Activated naive CD8-positive, alpha-beta T cell (primary cell): ENCODE results near the gene MTG2.
A peak's percentile ranks its signal among the peaks of the same experiment; 100 is the strongest.

ENCODE experiments used
- H3K27ac Mint-ChIP-seq: one replicate; pipeline ENCODE4 v1.8.0; 2021; ENCODE audit warnings: mixed read lengths
- H3K27me3 Mint-ChIP-seq: one replicate; pipeline ENCODE4 v1.8.0; 2021; ENCODE audit warnings: mixed read lengths
- H3K36me3 Mint-ChIP-seq: one replicate; pipeline ENCODE4 v1.8.0; 2021; ENCODE audit warnings: mixed read lengths
- H3K4me1 Mint-ChIP-seq: one replicate; pipeline ENCODE4 v1.8.0; 2021; ENCODE audit warnings: low read depth, mixed read lengths
- H3K4me3 Mint-ChIP-seq: one replicate; pipeline ENCODE4 v1.8.0; 2021; ENCODE audit warnings: mild to moderate bottlenecking, mixed read lengths
- H3K9me3 Mint-ChIP-seq: one replicate; pipeline ENCODE4 v1.8.0; 2021; ENCODE audit warnings: low read depth, mixed read lengths

MTG2 gene

DNA sequence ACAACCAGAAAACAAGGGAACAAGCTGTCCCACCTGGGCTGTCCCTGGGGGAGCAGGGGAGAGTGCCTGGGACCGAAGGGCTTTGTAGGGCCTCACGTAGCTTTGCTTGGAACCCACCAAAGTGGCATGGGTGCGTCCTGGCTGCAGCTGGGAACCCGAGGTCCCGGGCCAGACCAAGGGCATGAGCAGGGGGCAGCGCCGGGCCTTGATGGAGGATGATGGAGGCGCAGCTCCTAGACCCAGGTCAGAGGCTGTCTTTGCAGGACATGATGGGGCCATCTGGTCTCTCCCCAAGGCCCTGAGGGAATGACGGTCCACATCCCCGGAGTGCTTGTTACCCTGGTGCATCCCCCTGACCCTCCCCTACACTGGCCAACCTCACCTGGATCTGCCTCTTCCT is 47.9 kb downstream of the MTG2 start:
- Mint-ChIP-seq H3K4me1 (no peaks in the 10 kb centered on the region), H3K27me3 (peaks cover 3% of the 10 kb centered on the region), H3K27ac (no peak overlapping the region), H3K9me3 (no peaks in the 10 kb centered on the region), H3K4me3 (no peak overlapping the region), H3K36me3 (no peaks in the 10 kb centered on the region)

- H3K4me1 Mint-ChIP-seq = no peaks in the 10 kb centered on the region
Observed at GRCh38 chr20:62231292-62231691, 48.5 kb downstream of the MTG2 start.

GRCh38 chr20:62232194-62232593 is 49.4 kb downstream of the MTG2 start:
- H3K4me3 Mint-ChIP-seq = no peak overlapping the region
- H3K27me3 Mint-ChIP-seq = peaks cover 3% of the 10 kb centered on the region
- H3K4me1 Mint-ChIP-seq = no peaks in the 10 kb centered on the region
- H3K27ac Mint-ChIP-seq = no peak overlapping the region
- no peaks in the 10 kb centered on the region for H3K9me3 Mint-ChIP-seq
- H3K36me3 Mint-ChIP-seq = no peaks in the 10 kb centered on the region

More at GRCh38 chr20:62231292-62231691, 48.5 kb downstream of the MTG2 start:
- Mint-ChIP-seq H3K9me3 (no peaks in the 10 kb centered on the region), H3K4me3 (no peak overlapping the region), H3K27ac (no peak overlapping the region), H3K27me3 (peaks cover 6% of the 10 kb centered on the region), H3K36me3 (no peaks in the 10 kb centered on the region)

GRCh38 chr20:62232770-62233645 is 50.2 kb downstream of the MTG2 start:
- peaks cover 3% of the 10 kb centered on the region for H3K27me3 Mint-ChIP-seq
- H3K27ac Mint-ChIP-seq = no peak overlapping the region
- no peaks in the 10 kb centered on the region for H3K9me3 Mint-ChIP-seq
- no peaks in the 10 kb centered on the region for H3K36me3 Mint-ChIP-seq
- no peak overlapping the region for H3K4me3 Mint-ChIP-seq
- peaks cover 5% of the 10 kb centered on the region for H3K4me1 Mint-ChIP-seq

DNA sequence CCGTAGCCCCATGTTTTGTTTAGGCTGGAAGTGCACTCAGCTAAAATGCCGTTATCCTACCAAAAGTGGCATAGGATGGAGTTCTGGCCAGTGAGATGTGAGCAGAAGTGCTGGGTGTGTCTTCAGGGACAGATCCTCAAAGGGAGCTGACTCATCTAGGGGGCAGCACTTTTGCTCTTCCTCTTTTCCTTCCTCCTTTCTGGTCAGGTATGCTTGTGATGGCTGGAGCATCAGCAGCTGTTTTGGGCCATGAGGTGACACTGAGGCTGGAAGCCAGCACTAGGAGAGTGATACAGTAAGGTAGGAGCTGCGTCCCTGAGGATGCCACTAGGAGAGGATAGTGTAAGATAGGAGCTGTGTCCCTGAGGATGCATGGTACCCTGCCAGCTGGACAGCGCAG is 50.9 kb downstream of the MTG2 start:
- H3K27ac Mint-ChIP-seq = no peak overlapping the region
- H3K36me3 Mint-ChIP-seq = no peaks in the 10 kb centered on the region
- H3K4me3 Mint-ChIP-seq = no peak overlapping the region
- peaks cover 3% of the 10 kb centered on the region for H3K27me3 Mint-ChIP-seq
- H3K4me1 Mint-ChIP-seq = peaks cover 6% of the 10 kb centered on the region
- H3K9me3 Mint-ChIP-seq = no peaks in the 10 kb centered on the region

DNA sequence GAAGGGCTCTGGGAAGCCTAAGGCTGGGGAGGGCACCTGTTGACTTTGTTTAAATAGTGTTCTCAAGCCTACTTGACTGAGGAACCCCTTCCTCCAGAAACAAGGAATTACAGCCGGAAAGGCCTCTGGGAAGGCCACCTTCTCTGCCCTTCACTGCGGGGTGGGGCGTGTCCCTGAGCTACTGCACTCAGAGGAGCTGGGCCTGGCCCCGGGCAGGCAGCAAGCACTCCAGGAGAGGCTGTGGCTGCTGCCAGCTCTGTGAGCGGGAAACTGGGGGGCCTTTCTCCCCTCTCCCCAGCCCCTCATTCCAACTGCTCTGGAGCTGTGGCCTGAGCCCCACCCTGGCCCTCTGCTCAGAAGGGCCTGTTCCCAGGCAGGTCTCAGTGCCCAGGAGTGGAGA is 51.5 kb downstream of the MTG2 start:
- no peak overlapping the region for H3K27ac Mint-ChIP-seq
- no peak overlapping the region for H3K4me3 Mint-ChIP-seq
- H3K9me3 Mint-ChIP-seq = no peaks in the 10 kb centered on the region
- peaks cover 3% of the 10 kb centered on the region for H3K27me3 Mint-ChIP-seq
- peaks cover 8% of the 10 kb centered on the region for H3K4me1 Mint-ChIP-seq
- no peaks in the 10 kb centered on the region for H3K36me3 Mint-ChIP-seq

DNA sequence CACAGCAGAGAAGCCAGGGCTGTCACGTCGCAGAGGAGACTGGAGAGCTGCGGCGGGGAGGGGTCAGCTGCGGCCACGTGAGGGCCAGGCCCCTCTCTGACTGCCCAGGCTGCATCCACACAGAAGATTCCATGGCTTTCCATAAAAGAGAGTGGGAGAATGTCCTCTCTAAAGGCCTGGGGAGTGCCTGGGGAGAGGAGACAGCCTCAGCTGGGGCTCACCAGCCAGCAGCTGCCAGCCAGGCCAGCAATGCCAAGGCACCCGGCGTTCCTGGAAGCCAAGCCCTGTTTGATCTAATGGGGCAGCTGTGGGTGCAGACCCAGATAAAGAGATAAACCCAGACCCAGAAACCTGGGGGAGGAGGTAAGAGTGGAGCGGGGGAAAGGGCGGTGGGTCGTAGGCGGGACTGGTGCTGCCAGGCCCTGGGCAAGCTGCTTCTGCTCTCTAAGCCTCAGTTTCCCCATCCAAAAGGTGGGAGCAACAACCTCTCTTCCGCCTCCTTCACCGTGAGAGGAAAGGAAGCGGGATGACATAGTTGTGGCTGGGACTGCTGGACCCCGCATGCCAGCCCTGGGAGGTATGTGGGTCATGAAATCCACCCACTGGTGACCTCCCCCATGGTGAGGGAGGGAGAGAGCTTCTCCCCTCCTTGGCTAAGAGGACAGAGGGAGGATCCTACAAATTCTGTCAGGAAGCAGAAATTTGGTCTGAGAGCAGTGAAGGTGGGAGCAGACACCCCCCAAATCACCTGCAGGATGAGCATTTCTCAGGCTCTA is 52.4 kb downstream of the MTG2 start:
- no peaks in the 10 kb centered on the region for H3K9me3 Mint-ChIP-seq
- peaks cover 3% of the 10 kb centered on the region for H3K27me3 Mint-ChIP-seq
- no peaks in the 10 kb centered on the region for H3K36me3 Mint-ChIP-seq
- no peak overlapping the region for H3K27ac Mint-ChIP-seq
- H3K4me3 Mint-ChIP-seq = no peak overlapping the region
- peaks cover 16% of the 10 kb centered on the region for H3K4me1 Mint-ChIP-seq

DNA sequence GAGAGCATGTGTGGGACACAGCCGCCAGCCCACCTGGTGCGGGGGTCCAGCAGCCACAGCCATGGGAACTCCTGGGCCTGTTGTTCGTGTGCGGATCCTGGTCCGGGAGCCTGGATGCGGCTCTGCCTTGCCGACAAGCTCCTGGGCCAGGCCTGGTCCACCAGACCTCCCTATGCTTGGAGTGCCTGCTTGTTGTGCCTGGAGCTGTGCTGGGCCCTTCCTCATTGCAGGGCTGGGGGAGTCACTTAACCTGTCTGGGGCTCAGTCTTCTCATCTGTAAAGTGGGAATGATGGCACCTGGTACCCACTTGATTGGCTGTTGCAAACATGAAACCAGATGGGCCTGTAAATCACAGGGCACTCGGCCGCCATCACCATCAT is 52.9 kb downstream of the MTG2 start:
- no peaks in the 10 kb centered on the region for H3K36me3 Mint-ChIP-seq
- peaks cover 22% of the 10 kb centered on the region for H3K4me1 Mint-ChIP-seq
- no peak overlapping the region for H3K4me3 Mint-ChIP-seq
- H3K9me3 Mint-ChIP-seq = no peaks in the 10 kb centered on the region
- peaks cover 3% of the 10 kb centered on the region for H3K27me3 Mint-ChIP-seq
- H3K27ac Mint-ChIP-seq = no peak overlapping the region

GRCh38 chr20:62236200-62236599 is 53.4 kb downstream of the MTG2 start:
- Mint-ChIP-seq H3K27ac (no peak overlapping the region), H3K4me3 (no peak overlapping the region), H3K4me1 (peaks cover 24% of the 10 kb centered on the region), H3K36me3 (no peaks in the 10 kb centered on the region), H3K9me3 (no peaks in the 10 kb centered on the region), H3K27me3 (peaks cover 3% of the 10 kb centered on the region)

DNA sequence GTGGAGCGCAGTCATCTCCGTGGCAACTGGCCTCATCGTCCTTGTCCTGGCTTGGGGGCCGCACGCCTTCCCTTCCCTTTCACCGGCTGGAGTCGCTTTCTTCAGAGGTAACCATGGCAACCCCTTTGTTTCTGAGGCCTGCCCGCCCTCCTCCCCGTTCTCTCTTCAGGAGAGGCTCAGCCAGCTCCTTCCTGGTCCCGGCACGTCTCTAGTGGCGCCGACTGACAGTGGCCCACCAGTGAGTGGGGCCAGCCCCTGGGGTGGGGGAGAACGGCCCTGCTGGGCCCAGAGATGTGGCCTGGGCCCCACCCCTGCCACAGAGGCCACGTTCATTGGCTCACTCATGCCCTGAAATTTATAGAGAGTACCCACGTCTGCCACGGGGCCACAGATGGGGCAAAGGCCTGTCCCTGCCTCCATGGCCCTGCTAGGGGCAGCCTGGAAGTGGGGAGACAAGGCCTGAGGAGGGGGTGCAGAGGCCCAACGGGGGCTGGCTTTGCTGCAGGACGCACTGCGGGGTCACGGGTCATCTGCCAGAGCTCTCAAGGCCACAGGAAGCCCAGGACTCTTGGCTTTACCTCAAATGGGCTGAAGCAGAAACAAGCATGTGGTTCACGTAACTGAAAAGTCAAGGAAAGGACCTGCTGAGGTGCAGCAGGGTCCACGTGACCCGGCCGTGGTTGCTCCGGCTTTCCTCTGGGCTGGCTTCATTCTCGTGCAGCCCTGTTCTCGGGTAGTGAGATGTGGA is 54.1 kb downstream of the MTG2 start:
- Mint-ChIP-seq H3K27me3 (peaks cover 3% of the 10 kb centered on the region), H3K4me3 (no peak overlapping the region), H3K36me3 (no peaks in the 10 kb centered on the region), H3K27ac (no peak overlapping the region), H3K9me3 (no peaks in the 10 kb centered on the region), H3K4me1 (peaks cover 31% of the 10 kb centered on the region)

DNA sequence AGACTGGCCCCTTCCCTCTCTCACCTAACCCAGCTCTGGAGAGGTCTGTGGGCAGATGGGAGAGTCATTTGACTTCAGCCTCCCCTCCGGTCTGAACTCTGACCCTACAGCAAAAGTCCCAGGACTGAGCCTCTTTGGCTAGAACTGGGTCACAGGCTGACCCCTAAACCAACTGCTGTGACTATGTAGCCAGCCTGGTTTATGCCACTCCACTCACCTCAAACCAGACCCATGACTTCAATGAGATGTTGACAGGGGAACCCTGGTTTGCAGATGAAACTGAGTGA is 54.6 kb downstream of the MTG2 start:
- no peaks in the 10 kb centered on the region for H3K36me3 Mint-ChIP-seq
- H3K4me3 Mint-ChIP-seq = peak overlapping the region; percentile 75
- peaks cover 34% of the 10 kb centered on the region for H3K4me1 Mint-ChIP-seq
- peaks cover 3% of the 10 kb centered on the region for H3K27me3 Mint-ChIP-seq
- no peaks in the 10 kb centered on the region for H3K9me3 Mint-ChIP-seq
- no peak overlapping the region for H3K27ac Mint-ChIP-seq

- H3K36me3 Mint-ChIP-seq = no peaks in the 10 kb centered on the region
Observed at GRCh38 chr20:62237801-62238568, 55.2 kb downstream of the MTG2 start, which contains the start of gene OSBPL2. OSBPL2 (plus strand) TSS chr20:62238521; CDS start chr20:62256185, 17,664 bp downstream.

GRCh38 chr20:62238569-62239277 is 55.9 kb downstream of the MTG2 start:
- peak overlapping the region; percentile 75 for H3K27ac Mint-ChIP-seq
- peaks cover 3% of the 10 kb centered on the region for H3K27me3 Mint-ChIP-seq
- peaks cover 38% of the 10 kb centered on the region for H3K4me1 Mint-ChIP-seq
- no peaks in the 10 kb centered on the region for H3K9me3 Mint-ChIP-seq
- H3K36me3 Mint-ChIP-seq = no peaks in the 10 kb centered on the region
- H3K4me3 Mint-ChIP-seq = peak overlapping the region; percentile 86

More at GRCh38 chr20:62237801-62238568, 55.2 kb downstream of the MTG2 start, which contains the start of gene OSBPL2:
- Mint-ChIP-seq H3K9me3 (no peaks in the 10 kb centered on the region), H3K27me3 (peaks cover 3% of the 10 kb centered on the region), H3K4me1 (peaks cover 38% of the 10 kb centered on the region), H3K27ac (peak within 1 kb of the TSS; percentile 75), H3K4me3 (peak within 1 kb of the TSS; percentile 86)
